CD4-positive, CD25-positive, alpha-beta regulatory T cell (primary cell): Measurements from ENCODE around the gene GSTK1. TPM values are rescaled to one million over a fixed set of nuclear protein-coding genes. Genes with fewer than 3 reads are reported as not detected.

Source experiments
- ATAC-seq, 2 donors: fragments of 150-1000 bp; cut with Tn5 transposase; one replicate each; pipeline ENCODE4 v1.10.0; 2021; ENCODE audit warnings: low read depth in 2 of 2, moderate number of reproducible peaks in 2 of 2, moderate library complexity in 1 of 2
- DNase-seq, 3 donors: peaks; one replicate each; pipeline versions ENCODE4 v3.0.0 to v3.0.0-alpha.2; 2012 to 2022; ENCODE audit warnings: mixed read lengths in 1 of 3
- H3K27ac ChIP-seq: one replicate; pipeline ENCODE4 v1.7.0; 2013; ENCODE audit warnings: mild to moderate bottlenecking, low read length; ENCODE audit not compliant: insufficient read depth, poor library complexity, severe bottlenecking
- H3K27me3 ChIP-seq: one replicate; pipeline ENCODE4 v1.7.0; 2013; ENCODE audit warnings: low read length; ENCODE audit not compliant: control insufficient read depth, insufficient read depth
- H3K36me3 ChIP-seq: one replicate; pipeline ENCODE4 v1.7.0; 2013; ENCODE audit warnings: mild to moderate bottlenecking, low read length, moderate library complexity; ENCODE audit not compliant: control insufficient read depth, insufficient read depth
- H3K4me1 ChIP-seq: 2 replicates; pipeline ENCODE4 v1.7.0; 2013; ENCODE audit warnings: mild to moderate bottlenecking, low read length; ENCODE audit not compliant: insufficient read depth, control insufficient read depth, poor library complexity, severe bottlenecking
- H3K4me3 ChIP-seq: one replicate; pipeline ENCODE4 v1.7.0; 2013; ENCODE audit warnings: low read depth, mild to moderate bottlenecking, low read length, moderate library complexity
- H3K9me3 ChIP-seq, 2 experiments: 1 replicate in 1 of 2; 2 replicates in 1 of 2; pipeline ENCODE4 v1.7.0; 2013; ENCODE audit warnings: low read length in 2 of 2, mild to moderate bottlenecking in 1 of 2, moderate library complexity in 1 of 2; ENCODE audit not compliant: control insufficient read depth in 2 of 2
- H3K27ac Mint-ChIP-seq, 3 donors: one replicate each; pipeline ENCODE4 v1.8.0; 2020 to 2022; ENCODE audit warnings: mild to moderate bottlenecking in 3 of 3, mixed read lengths in 3 of 3, moderate library complexity in 2 of 3
- H3K27me3 Mint-ChIP-seq: one replicate; pipeline ENCODE4 v1.8.0; 2022; ENCODE audit warnings: mild to moderate bottlenecking, mixed read lengths
- H3K36me3 Mint-ChIP-seq: one replicate; pipeline ENCODE4 v1.8.0; 2020; ENCODE audit warnings: mixed read lengths
- H3K4me1 Mint-ChIP-seq, 4 donors: one replicate each; pipeline ENCODE4 v1.8.0; 2020 to 2022; ENCODE audit warnings: mixed read lengths in 4 of 4, mild to moderate bottlenecking in 1 of 4
- H3K4me3 Mint-ChIP-seq, 4 donors: one replicate each; pipeline ENCODE4 v1.8.0; 2020 to 2022; ENCODE audit warnings: mild to moderate bottlenecking in 4 of 4, mixed read lengths in 4 of 4, moderate library complexity in 3 of 4
- H3K9me3 Mint-ChIP-seq, 7 donors: one replicate each; pipeline ENCODE4 v1.8.0; 2020 to 2022; ENCODE audit warnings: mixed read lengths in 7 of 7, mild to moderate bottlenecking in 3 of 7, moderate library complexity in 2 of 7
- polyA plus RNA-seq, 4 donors: library from polyadenylated mRNA; unstranded; fragments of 300-500 nt; fragmentation: Illumina TruSeq; gene quantifications; one replicate each; pipeline ENCODE4 v1.2.3, GENCODE V29; 2021
- total RNA-seq: library from RNA; stranded (reverse); gene quantifications from one replicate; pipeline ENCODE4 v1.2.3, GENCODE V29; 2022

GSTK1 gene
- total and polyA plus RNA-seq, 5 donors from 2014 or later: 475 to 845 (median 697) TPM

- no peaks in the 10 kb centered on the region for H3K9me3 Mint-ChIP-seq
- no peaks in the 10 kb centered on the region for H3K9me3 ChIP-seq
- peak within 1 kb of the TSS in 1 of 3 donors; percentile 49 for H3K27ac Mint-ChIP-seq
- H3K36me3 Mint-ChIP-seq: no peaks in the 10 kb centered on the region
- H3K4me1 Mint-ChIP-seq: peaks cover 2 to 34% (median 13%) of the 10 kb centered on the region in 4 donors
- H3K27me3 ChIP-seq: no peaks in the 10 kb centered on the region
- no peak for ATAC-seq
- H3K27me3 Mint-ChIP-seq: no peaks in the 10 kb centered on the region
- no peak for DNase-seq
- H3K4me3 ChIP-seq: no peak within 1 kb of the TSS
- no peak within 1 kb of the TSS for H3K27ac ChIP-seq
- H3K4me3 Mint-ChIP-seq: peak within 1 kb of the TSS in 1 of 4 donors; percentile 33
- H3K4me1 ChIP-seq: peaks cover 9% of the 10 kb centered on the region
- no peaks in the 10 kb centered on the region for H3K36me3 ChIP-seq
These were observed 52.5 kb downstream of the GSTK1 start, which contains the start of gene CLCN1 for GRCh38 chr7:143315776-143316175. TSS of gene CLCN1 (plus strand) at chr7:143316111. CDS start at chr7:143316213, 102 bp downstream.

GRCh38 chr7:143316492-143316891 lies 53.3 kb downstream of the GSTK1 start:
- no peaks in the 10 kb centered on the region for H3K9me3 Mint-ChIP-seq
- ATAC-seq (no peak), DNase-seq (no peak)
- H3K4me3 Mint-ChIP-seq: no peak overlapping the region
- H3K36me3 ChIP-seq: no peaks in the 10 kb centered on the region
- no peak overlapping the region for H3K4me3 ChIP-seq
- peaks cover 1% of the 10 kb centered on the region for H3K4me1 ChIP-seq
- H3K36me3 Mint-ChIP-seq: no peaks in the 10 kb centered on the region
- H3K27me3 ChIP-seq: no peaks in the 10 kb centered on the region
- H3K27ac Mint-ChIP-seq: peak overlapping the region in 1 of 3 donors; percentile 49
- H3K27me3 Mint-ChIP-seq: no peaks in the 10 kb centered on the region
- H3K9me3 ChIP-seq: no peaks in the 10 kb centered on the region
- H3K27ac ChIP-seq: no peak overlapping the region
- peaks cover 0 to 27% (median 6%) of the 10 kb centered on the region in 4 donors for H3K4me1 Mint-ChIP-seq

- Histone ChIP-seq H3K36me3 (no peaks in the 10 kb centered on the region), H3K27me3 (no peaks in the 10 kb centered on the region), H3K4me3 (no peak overlapping the region), H3K4me1 (no peaks in the 10 kb centered on the region), H3K9me3 (no peaks in the 10 kb centered on the region), H3K27ac (no peak overlapping the region)
- DNase-seq: no peak
- Mint-ChIP-seq H3K36me3 (no peaks in the 10 kb centered on the region), H3K4me1 (peaks cover 0 to 18% (median 5%) of the 10 kb centered on the region in 4 donors), H3K27me3 (no peaks in the 10 kb centered on the region), H3K27ac (peak overlapping the region in 1 of 3 donors; percentile 69), H3K9me3 (no peaks in the 10 kb centered on the region), H3K4me3 (no peak overlapping the region)
- ATAC-seq: no peak
These were observed 55.4 kb downstream of the GSTK1 start for GRCh38 chr7:143318661-143319060.

Other genes starting within 250 kb of the GSTK1 start
- gene OR9A2, start 236.3 kb upstream of the GSTK1 start, total RNA-seq: not detected
- gene OR9A2, start 236.3 kb upstream of the GSTK1 start, polyA plus RNA-seq: not detected
- not detected for gene OR6V1, start 211.1 kb upstream of the GSTK1 start, total RNA-seq
- not detected for gene OR6V1, start 211.1 kb upstream of the GSTK1 start, polyA plus RNA-seq
- gene PIP, start 131.4 kb upstream of the GSTK1 start, total RNA-seq: not detected
- gene PIP, start 131.4 kb upstream of the GSTK1 start, polyA plus RNA-seq: not detected
- not detected for gene TAS2R39, start 80.0 kb upstream of the GSTK1 start, total RNA-seq
- not detected for gene TAS2R39, start 80.0 kb upstream of the GSTK1 start, polyA plus RNA-seq
- not detected for gene TAS2R40, start 41.4 kb upstream of the GSTK1 start, total RNA-seq
- not detected for gene TAS2R40, start 41.4 kb upstream of the GSTK1 start, polyA plus RNA-seq
- 0.91 TPM for gene TMEM139, start 21.5 kb downstream of the GSTK1 start, total RNA-seq
- 1 to 10 TPM in 2 of 4 donors, under 1 TPM in 2; 0.75 to 1.3 (median 1.0) TPM for gene TMEM139, start 21.5 kb downstream of the GSTK1 start, polyA plus RNA-seq
- 61.4 TPM for gene CASP2, start 24.9 kb downstream of the GSTK1 start, total RNA-seq
- 10 to 100 TPM; 20.5 to 27.1 (median 24.1) TPM for gene CASP2, start 24.9 kb downstream of the GSTK1 start, polyA plus RNA-seq
- not detected for gene CLCN1, start 52.7 kb downstream of the GSTK1 start, total RNA-seq
- under 1 TPM in 1 of 4 donors, not detected in 3; 0.05 TPM for gene CLCN1, start 52.7 kb downstream of the GSTK1 start, polyA plus RNA-seq
- gene FAM131B, start 99.3 kb downstream of the GSTK1 start, total RNA-seq: 0.27 TPM
- gene FAM131B, start 99.3 kb downstream of the GSTK1 start, polyA plus RNA-seq: under 1 TPM in 3 of 4 donors, not detected in 1; 0.14 to 0.36 (median 0.35) TPM
- 174 TPM for gene ZYX, start 117.9 kb downstream of the GSTK1 start, total RNA-seq
- gene ZYX, start 117.9 kb downstream of the GSTK1 start, polyA plus RNA-seq: 100 to 1,000 TPM in 1 of 4 donors, 10 to 100 TPM in 3; 81.1 to 105 (median 89.5) TPM
- 5.0 TPM for gene EPHA1, start 145.4 kb downstream of the GSTK1 start, total RNA-seq
- 10 to 100 TPM in 1 of 4 donors, 1 to 10 TPM in 3; 1.4 to 10.3 (median 4.8) TPM for gene EPHA1, start 145.4 kb downstream of the GSTK1 start, polyA plus RNA-seq
- gene TAS2R60, start 180.0 kb downstream of the GSTK1 start, total RNA-seq: 0.42 TPM
- gene TAS2R60, start 180.0 kb downstream of the GSTK1 start, polyA plus RNA-seq: under 1 TPM in 2 of 4 donors, not detected in 2; 0.19 to 0.20 TPM
- 0.59 TPM for gene TAS2R41, start 214.4 kb downstream of the GSTK1 start, total RNA-seq
- gene TAS2R41, start 214.4 kb downstream of the GSTK1 start, polyA plus RNA-seq: not detected